ENCODE data around the gene C1QL4.
A peak's percentile ranks its signal among the peaks of the same experiment; 100 is the strongest.

GRCh38 chr12:49367381-49368239 is 30.6 kb upstream of the C1QL4 start, which contains the start of gene SPATS2:
- TF ChIP-seq YY1 (IDR thresholded peaks at IDR 0.05; ENCODE audit: low read depth, low read length): no peak
- no peak for TF ChIP-seq CEBPB (IDR thresholded peaks at IDR 0.05; ENCODE audit: low read depth, low read length)
- no peak for TF ChIP-seq CTCF (IDR thresholded peaks at IDR 0.05; ENCODE audit: control extremely low read depth in 1 of 3, insufficient read depth in 1 of 3, low read depth in 1 of 3, low read length in 3 of 3)
- TF ChIP-seq POLR2AphosphoS5 (IDR thresholded peaks at IDR 0.05; ENCODE audit: low read depth, low read length): 0 out of 2 replicates have a peak, but pooled peaks have one; percentile 32
- no peak for TF ChIP-seq MAX (IDR thresholded peaks at IDR 0.05)

All from H1 (cell line).